ENCODE data around the gene VRK1. TPM values are rescaled to one million over a fixed set of nuclear protein-coding genes. Genes with fewer than 3 reads are reported as not detected.
"Not testable (repeated sequence)": the region's sequence is repeated elsewhere in the genome, so short reads cannot be mapped to it uniquely, and the experiment has no call there.

VRK1 gene
- total RNA-seq, 1 donor from 2014 or later = 15.6 TPM

- DNase-seq (ENCODE audit: low spot score) = not testable (repeated sequence)
Measured at GRCh38 chr14:96883974-96884373, 86.8 kb downstream of the VRK1 start.

GRCh38 chr14:96888158-96888557 is 91.0 kb downstream of the VRK1 start:
- no peak for DNase-seq (ENCODE audit: low spot score)

DNA sequence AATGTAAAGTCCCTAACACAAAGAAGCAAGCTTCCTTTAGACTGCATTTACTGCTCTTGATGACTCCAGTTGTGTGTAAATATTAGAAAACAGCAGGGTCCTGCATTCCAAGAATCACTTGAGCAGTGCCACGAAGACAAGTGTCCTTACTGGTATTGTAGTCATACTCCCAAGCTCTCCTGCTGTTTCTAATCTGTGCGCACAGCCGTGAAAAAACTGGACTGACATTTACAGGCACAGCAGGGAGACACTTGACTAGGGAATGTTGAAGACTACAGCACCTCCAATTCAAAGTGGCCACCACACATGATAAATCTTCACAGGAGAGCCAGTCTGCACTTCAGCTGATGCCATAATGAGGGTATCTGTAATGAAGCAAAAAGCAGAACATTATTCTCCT is 91.4 kb downstream of the VRK1 start:
- DNase-seq (ENCODE audit: low spot score) = no peak

DNA sequence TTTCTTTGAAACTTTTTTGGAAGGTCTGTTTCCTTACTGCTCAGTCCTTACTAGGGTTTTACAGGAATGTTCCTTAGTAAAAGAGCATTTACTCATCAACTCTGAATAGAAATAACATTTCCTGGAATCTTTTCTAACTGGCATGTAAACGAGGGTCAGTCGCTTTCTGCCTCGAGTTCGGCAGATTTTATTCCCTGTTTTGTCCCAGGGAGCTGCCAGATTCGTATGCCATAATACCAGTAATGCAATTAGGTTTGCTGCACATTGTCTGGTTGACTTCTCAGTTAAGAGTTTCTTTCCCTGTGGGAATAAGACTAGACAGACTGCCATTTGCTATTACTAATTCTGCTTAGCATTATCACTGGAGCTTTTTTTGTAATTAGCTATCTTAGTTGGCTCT is 91.9 kb downstream of the VRK1 start:
- no peak for DNase-seq (ENCODE audit: low spot score)

DNA sequence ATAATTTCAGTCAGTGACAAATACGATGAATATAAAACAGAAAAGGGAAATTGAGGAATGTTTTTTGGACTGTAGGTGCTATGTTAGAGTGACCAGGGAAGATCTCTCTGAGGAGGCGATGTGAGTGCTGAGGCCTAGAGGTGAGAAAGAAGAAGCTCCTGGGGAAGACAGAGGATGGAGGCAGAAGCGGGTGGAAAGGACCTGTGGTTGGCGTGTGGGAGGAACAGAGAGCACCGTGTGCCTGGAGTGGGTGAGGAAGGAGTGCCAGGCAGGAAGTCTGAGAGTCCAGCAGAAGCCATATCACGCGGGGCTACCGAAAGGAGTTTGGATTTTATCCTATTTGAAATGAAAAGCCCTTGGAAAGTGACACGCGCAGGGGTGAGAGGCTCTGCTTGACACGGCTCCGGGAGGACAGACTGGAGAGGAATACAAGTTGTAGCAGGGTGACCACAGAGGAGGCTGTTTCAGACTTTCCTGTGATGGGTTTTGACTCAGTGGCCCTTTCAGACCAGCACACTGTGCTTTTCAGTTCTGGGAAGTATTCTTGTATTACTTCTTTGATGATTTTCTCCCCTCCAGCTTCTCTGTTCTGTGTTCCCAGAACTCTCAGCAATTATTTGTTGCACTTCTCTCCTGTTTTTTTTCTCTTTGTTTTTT is 96.9 kb downstream of the VRK1 start:
- DNase-seq (ENCODE audit: low spot score) = no peak

GRCh38 chr14:96894966-96895365 is 97.8 kb downstream of the VRK1 start:
- DNase-seq (ENCODE audit: low spot score) = no peak

- no peak for DNase-seq (ENCODE audit: low spot score)
Measured at GRCh38 chr14:96895658-96896271, 98.6 kb downstream of the VRK1 start.

DNA sequence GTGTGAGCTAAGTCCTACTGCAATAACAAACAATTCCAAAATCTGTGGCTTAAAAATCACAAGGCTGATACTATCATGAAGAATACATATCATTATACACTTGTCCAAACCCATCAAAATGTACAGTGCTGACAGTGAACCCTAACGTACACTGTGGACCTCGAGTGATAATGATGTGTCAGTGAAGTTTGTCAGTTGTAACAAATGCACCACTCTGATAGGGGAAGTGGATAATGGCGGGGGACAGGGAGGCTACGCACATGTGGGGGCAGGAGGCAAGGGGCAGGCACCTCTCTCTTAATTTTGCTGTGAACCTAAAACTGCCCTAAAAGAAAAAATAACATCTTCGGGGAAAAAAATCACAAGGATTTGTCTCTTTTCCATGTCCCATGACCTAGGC is 100.0 kb downstream of the VRK1 start:
- no peak for DNase-seq (ENCODE audit: low spot score)

- no peak for DNase-seq (ENCODE audit: low spot score)
Measured at GRCh38 chr14:96901227-96901626, 104.0 kb downstream of the VRK1 start.

DNA sequence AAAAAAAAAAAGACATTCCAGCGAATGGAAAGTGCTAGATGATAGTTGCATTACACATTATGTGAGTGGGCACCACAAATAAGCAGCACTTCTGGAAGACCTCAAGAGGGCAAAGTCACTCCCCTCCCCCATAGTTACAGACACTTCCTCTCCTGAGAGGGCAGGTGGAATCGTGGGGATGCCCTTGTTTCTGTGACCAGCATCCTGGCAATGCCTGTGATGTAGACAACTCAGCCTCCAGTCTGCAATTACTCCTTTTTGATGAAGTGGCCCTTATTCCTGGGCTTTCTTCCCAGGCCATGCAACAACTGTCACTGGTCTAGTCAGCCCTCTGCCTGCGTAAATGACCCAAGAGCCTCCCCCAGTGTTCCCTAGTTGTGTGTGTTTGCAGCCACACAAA is 104.8 kb downstream of the VRK1 start:
- no peak for DNase-seq (ENCODE audit: low spot score)

GRCh38 chr14:96903444-96904023 is 106.4 kb downstream of the VRK1 start:
- DNase-seq (ENCODE audit: low spot score) = no peak

GRCh38 chr14:96904201-96904600 is 107.0 kb downstream of the VRK1 start:
- DNase-seq (ENCODE audit: low spot score) = no peak

- DNase-seq (ENCODE audit: low spot score) = no peak
Measured at GRCh38 chr14:96905065-96905464, 107.9 kb downstream of the VRK1 start.

- no peak for DNase-seq (ENCODE audit: low spot score)
Measured at GRCh38 chr14:96905825-96906224, 108.6 kb downstream of the VRK1 start.

GRCh38 chr14:96906434-96906833 is 109.3 kb downstream of the VRK1 start:
- no peak for DNase-seq (ENCODE audit: low spot score)

GRCh38 chr14:96909841-96910364 is 112.7 kb downstream of the VRK1 start:
- DNase-seq (ENCODE audit: low spot score) = no peak

- no peak for DNase-seq (ENCODE audit: low spot score)
Measured at GRCh38 chr14:96911499-96912149, 114.4 kb downstream of the VRK1 start.

GRCh38 chr14:96914571-96915128 is 117.5 kb downstream of the VRK1 start:
- no peak for DNase-seq (ENCODE audit: low spot score)

- DNase-seq (ENCODE audit: low spot score) = no peak
Measured at GRCh38 chr14:96915478-96915877, 118.3 kb downstream of the VRK1 start.

GRCh38 chr14:96916751-96917150 is 119.6 kb downstream of the VRK1 start:
- DNase-seq (ENCODE audit: low spot score) = no peak

DNA sequence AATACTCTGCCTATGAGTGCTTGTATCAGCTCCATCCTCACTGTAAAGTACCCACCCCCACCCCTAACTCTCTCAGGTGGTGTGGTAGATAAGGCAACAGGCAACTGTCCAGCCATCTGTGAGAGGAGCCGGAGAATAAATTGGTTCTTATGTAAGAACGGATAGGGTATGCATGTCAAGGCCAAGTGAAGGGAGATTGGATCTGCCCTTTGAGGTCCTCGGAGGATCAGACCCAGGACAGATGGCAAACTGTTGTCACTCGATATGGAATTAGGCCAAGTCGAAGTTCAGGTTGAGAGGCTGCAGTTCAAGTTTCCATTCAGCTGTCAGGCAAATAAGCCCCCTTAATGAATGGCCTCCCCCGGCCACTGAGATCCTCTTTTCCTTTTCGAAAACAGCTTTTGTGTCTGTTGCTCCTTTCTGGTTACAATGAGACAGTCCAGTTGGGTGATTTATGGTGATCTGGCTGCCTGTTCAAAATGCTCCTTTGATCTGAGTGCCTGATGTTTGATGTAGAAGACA is 120.3 kb downstream of the VRK1 start:
- DNase-seq (ENCODE audit: low spot score) = no peak

DNA sequence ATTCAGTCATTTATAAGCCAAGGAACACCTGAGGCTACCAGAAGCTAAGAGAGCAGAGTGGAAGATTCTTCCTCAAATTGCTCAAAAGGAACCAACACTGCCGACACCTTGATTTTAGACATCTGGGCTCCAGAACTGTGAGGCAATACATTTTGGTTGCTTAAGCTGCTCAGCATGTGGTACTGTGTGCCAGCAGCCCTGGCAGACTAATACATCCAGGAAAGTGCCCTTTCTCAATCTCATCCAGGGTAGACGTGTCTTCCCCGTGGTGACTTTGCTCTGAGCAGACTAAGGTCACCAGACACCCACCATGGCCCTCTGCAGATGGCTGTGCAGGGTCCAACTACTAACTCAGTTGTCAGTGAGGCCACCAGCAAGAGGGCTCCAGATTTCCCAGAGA is 122.8 kb downstream of the VRK1 start:
- no peak for DNase-seq (ENCODE audit: low spot score)
